Glutamatergic neuron (in vitro differentiated cells): ENCODE data around the gene CYP46A1. TPM values are rescaled to one million over a fixed set of nuclear protein-coding genes. Genes with fewer than 3 reads are reported as not detected.

Experiments used
- DNase-seq: peaks from one replicate; pipeline ENCODE4 v3.0.0; 2022
- H3K27ac Mint-ChIP-seq: one replicate; pipeline ENCODE4 v1.8.0; 2020; ENCODE audit warnings: mild to moderate bottlenecking, mixed read lengths, inconsistent platforms; ENCODE audit not compliant: unreplicated experiment
- H3K27me3 Mint-ChIP-seq: one replicate; pipeline ENCODE4 v1.8.0; 2020; ENCODE audit warnings: mild to moderate bottlenecking, moderate library complexity, mixed read lengths, inconsistent platforms; ENCODE audit not compliant: unreplicated experiment
- H3K36me3 Mint-ChIP-seq: one replicate; pipeline ENCODE4 v1.8.0; 2020; ENCODE audit warnings: mild to moderate bottlenecking, mixed read lengths, inconsistent platforms; ENCODE audit not compliant: unreplicated experiment
- H3K4me1 Mint-ChIP-seq: one replicate; pipeline ENCODE4 v1.8.0; 2020; ENCODE audit warnings: mild to moderate bottlenecking, low read depth, mixed read lengths, inconsistent platforms; ENCODE audit not compliant: unreplicated experiment
- H3K4me3 Mint-ChIP-seq: one replicate; pipeline ENCODE4 v1.8.0; 2020; ENCODE audit warnings: mild to moderate bottlenecking, mixed read lengths, inconsistent platforms; ENCODE audit not compliant: unreplicated experiment
- H3K9me3 Mint-ChIP-seq: one replicate; pipeline ENCODE4 v1.8.0; 2020; ENCODE audit warnings: mild to moderate bottlenecking, moderate library complexity, mixed read lengths, inconsistent platforms; ENCODE audit not compliant: unreplicated experiment
- total RNA-seq: library from RNA; stranded (reverse); fragmentation: NEBNext Ultra II Directional; extraction: Animal tissue kit (Norgen Biotek cat#: 25700); gene quantifications from one replicate; pipeline ENCODE4 v1.2.1, GENCODE V29; 2021; ENCODE audit not compliant: unreplicated experiment
- TF ChIP-seq, protein P1 (sequence below): fragments of 200-600 bp; sonication (generic); IDR thresholded peaks from one replicate; pipeline ENCODE4 v1.5.0; 2021; ENCODE audit not compliant: partially characterized antibody, unreplicated experiment

CYP46A1 gene
- total RNA-seq, 1 donor from 2014 or later, result 2.1 TPM

DNA sequence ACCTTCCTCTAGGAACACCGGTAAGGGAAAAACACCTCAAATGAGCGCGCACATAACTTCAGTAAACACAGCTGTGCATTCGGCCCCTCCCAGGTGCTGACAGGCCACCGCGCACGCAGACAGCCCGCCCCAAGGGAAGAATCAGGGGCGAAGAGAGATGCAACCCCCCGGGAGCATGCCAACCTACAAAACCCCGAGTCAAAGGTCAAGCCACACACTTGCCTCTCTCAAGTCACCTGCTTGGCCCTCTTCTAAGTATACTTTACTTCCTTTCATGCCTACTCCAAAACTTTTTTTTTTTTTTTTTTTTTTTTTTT, 2.3 kb upstream of the CYP46A1 start:
- peaks cover 8% of the 10 kb centered on the region for H3K27me3 Mint-ChIP-seq
- peaks cover 8% of the 10 kb centered on the region for H3K9me3 Mint-ChIP-seq
- DNase-seq, result no peak
- TF ChIP-seq, protein P1, sequence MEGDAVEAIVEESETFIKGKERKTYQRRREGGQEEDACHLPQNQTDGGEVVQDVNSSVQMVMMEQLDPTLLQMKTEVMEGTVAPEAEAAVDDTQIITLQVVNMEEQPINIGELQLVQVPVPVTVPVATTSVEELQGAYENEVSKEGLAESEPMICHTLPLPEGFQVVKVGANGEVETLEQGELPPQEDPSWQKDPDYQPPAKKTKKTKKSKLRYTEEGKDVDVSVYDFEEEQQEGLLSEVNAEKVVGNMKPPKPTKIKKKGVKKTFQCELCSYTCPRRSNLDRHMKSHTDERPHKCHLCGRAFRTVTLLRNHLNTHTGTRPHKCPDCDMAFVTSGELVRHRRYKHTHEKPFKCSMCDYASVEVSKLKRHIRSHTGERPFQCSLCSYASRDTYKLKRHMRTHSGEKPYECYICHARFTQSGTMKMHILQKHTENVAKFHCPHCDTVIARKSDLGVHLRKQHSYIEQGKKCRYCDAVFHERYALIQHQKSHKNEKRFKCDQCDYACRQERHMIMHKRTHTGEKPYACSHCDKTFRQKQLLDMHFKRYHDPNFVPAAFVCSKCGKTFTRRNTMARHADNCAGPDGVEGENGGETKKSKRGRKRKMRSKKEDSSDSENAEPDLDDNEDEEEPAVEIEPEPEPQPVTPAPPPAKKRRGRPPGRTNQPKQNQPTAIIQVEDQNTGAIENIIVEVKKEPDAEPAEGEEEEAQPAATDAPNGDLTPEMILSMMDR, result no peak
- no peak overlapping the region for H3K4me3 Mint-ChIP-seq
- H3K4me1 Mint-ChIP-seq, result peaks cover 7% of the 10 kb centered on the region
- no peaks in the 10 kb centered on the region for H3K36me3 Mint-ChIP-seq
- H3K27ac Mint-ChIP-seq, result no peak overlapping the region

DNA sequence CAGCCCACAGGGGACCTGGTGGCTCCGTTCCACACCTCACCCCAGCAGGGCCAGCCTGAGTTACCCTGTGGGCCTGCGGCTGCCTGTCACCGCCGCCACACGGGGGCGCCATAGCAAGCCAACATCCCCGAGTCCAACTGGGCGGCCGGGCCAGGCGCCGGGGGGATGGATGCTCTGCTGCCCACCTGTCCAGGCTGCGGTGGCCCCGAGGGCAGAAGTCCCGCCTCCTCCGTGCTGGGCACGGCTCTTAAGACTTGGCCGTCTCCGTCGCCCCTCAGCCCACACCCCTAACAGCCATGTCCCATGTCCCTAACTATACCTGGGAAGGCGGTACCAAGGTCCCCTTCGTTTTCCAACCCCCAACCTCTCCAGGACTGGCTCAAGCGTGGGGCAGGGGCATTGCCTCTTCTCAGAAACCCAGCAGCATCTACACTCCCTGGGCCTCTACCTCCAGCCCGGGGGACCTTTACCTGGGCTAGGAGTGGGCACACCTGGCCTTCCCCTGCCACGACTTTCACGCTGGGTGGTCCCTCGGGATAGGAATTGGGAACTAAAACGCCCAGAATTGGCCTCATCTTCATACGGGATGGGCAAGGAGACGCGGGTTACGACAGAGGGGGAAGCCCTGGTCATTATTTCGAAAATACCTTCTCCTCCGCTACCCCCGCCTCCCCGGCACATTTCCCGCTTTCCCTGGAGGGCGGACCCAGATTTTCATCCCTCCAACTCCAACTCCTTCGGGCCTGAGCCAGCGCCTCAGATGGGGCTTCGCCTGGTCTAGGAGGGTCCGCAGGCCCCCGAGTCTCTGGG, 1.1 kb upstream of the CYP46A1 start:
- H3K27me3 Mint-ChIP-seq, result peaks cover 8% of the 10 kb centered on the region
- H3K9me3 Mint-ChIP-seq, result peaks cover 5% of the 10 kb centered on the region
- TF ChIP-seq, protein P1, result peak; percentile 96
- peak; percentile 94 for DNase-seq
- no peak overlapping the region for H3K27ac Mint-ChIP-seq
- H3K36me3 Mint-ChIP-seq, result no peaks in the 10 kb centered on the region
- H3K4me3 Mint-ChIP-seq, result peak overlapping the region; percentile 84
- peaks cover 7% of the 10 kb centered on the region for H3K4me1 Mint-ChIP-seq

DNA sequence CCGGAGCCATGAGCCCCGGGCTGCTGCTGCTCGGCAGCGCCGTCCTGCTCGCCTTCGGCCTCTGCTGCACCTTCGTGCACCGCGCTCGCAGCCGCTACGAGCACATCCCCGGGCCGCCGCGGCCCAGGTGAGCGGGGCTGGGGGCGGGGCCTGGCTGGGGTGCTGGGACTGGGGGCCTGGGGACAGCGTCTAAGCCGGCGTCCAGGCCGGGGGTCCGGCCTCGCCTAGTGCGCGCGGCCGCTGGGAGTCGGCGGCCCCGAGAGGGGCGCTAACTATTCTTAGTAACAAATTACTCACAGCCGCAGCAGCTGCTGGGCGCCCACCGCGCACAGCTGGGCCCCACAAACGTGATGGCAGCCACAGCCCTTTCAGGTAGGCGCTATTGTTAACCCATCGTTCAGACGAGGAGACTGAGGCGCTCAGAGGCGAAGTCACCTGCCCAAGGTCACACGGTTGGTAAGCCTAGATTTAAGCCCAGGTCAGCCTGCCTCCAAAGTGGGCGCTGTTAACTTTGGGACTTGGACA, 374 bp downstream of the CYP46A1 start:
- no peaks in the 10 kb centered on the region for H3K36me3 Mint-ChIP-seq
- peaks cover 3% of the 10 kb centered on the region for H3K9me3 Mint-ChIP-seq
- no peak overlapping the region for H3K27ac Mint-ChIP-seq
- H3K27me3 Mint-ChIP-seq, result peaks cover 9% of the 10 kb centered on the region
- TF ChIP-seq, protein P1, result no peak
- peaks cover 7% of the 10 kb centered on the region for H3K4me1 Mint-ChIP-seq
- DNase-seq, result peak; percentile 61
- peak overlapping the region; percentile 30 for H3K4me3 Mint-ChIP-seq

DNA sequence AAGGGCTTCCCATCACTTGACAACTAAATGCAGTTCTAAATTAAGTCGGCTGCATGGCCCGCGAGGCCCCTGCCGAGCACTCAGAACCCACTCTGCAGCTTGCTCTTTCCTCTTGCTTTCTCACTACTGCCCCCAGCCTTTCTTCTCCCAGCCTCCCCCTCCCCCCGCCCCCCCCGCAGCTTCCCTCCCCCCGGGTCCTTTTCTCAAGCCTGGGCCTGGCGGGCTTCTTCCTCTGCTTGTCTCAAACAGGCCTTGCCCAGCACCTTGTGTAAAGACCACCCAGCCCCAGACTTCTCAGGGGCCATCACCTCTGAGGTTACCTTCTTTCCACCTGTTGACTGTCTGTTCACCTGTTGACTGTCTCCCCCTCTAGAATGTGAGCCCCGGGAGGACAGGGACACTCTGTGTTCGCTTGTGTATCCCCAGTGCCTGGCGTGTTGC, 1.1 kb downstream of the CYP46A1 start:
- TF ChIP-seq, protein P1, result no peak
- Mint-ChIP-seq H3K27ac (no peak overlapping the region), H3K36me3 (no peaks in the 10 kb centered on the region), H3K4me3 (peak overlapping the region; percentile 13), H3K9me3 (peaks cover 4% of the 10 kb centered on the region), H3K27me3 (peaks cover 9% of the 10 kb centered on the region), H3K4me1 (peaks cover 7% of the 10 kb centered on the region)
- no peak for DNase-seq

DNA sequence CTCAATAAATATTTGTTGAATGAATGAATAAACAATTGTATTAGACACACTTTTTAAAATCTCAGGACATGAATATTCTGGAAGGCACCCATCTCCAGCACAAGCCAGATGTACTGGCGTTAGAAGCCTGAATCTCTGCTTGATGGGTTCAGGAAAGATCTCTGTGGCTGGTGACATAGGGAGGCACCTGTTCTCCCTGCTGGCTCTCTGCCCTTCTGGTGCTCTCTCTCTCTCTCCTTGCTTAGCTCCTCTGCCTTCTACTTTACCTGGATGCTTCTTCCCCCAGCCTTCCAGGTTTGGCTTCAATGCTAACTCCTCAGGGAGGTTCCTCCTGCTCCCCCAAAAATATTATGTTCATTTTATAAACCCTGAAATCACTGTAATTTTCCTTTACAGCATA, 1.5 kb downstream of the CYP46A1 start:
- H3K36me3 Mint-ChIP-seq, result no peaks in the 10 kb centered on the region
- peaks cover 9% of the 10 kb centered on the region for H3K27me3 Mint-ChIP-seq
- peak overlapping the region; percentile 13 for H3K4me3 Mint-ChIP-seq
- no peak overlapping the region for H3K27ac Mint-ChIP-seq
- TF ChIP-seq, protein P1, result no peak
- H3K4me1 Mint-ChIP-seq, result peaks cover 7% of the 10 kb centered on the region
- H3K9me3 Mint-ChIP-seq, result peaks cover 5% of the 10 kb centered on the region
- no peak for DNase-seq
